Keratinocyte (primary cell): ENCODE data around the gene RNF125. TPM values are rescaled to one million over a fixed set of nuclear protein-coding genes. Genes with fewer than 3 reads are reported as not detected.

Source experiments
- DNase-seq: peaks from one replicate; pipeline ENCODE4 v3.0.0-alpha.2; 2011; ENCODE audit warnings: low read depth, missing footprints, low spot score
- FAIRE-seq: peaks from 2 replicates; lab custom pipeline; 2011; peaks lifted over from hg19 to GRCh38; lab: Jason Lieb, UNC
- H2AFZ ChIP-seq: 2 replicates; pipeline ENCODE4 v1.6.0; 2012; ENCODE audit warnings: low read length, control low read depth, inconsistent platforms; ENCODE audit not compliant: control insufficient read depth
- H3K27ac ChIP-seq: 2 replicates; pipeline ENCODE4 v1.5.1; 2011; ENCODE audit warnings: low read length; ENCODE audit not compliant: control insufficient read depth, insufficient read depth
- H3K27me3 ChIP-seq: 3 replicates; pipeline ENCODE4 v1.6.0; 2011; ENCODE audit warnings: low read length; ENCODE audit not compliant: control insufficient read depth, insufficient read depth; ENCODE audit errors: extremely low read depth
- H3K36me3 ChIP-seq, 2 experiments: 2 replicates in 1 of 2; 3 replicates in 1 of 2; pipeline ENCODE4 v1.5.1; 2011; ENCODE audit warnings: low read length in 2 of 2, mild to moderate bottlenecking in 1 of 2; ENCODE audit not compliant: control insufficient read depth in 2 of 2, insufficient read depth in 2 of 2; ENCODE audit errors: extremely low read depth in 1 of 2
- H3K4me1 ChIP-seq: 3 replicates; pipeline ENCODE4 v1.5.1; 2011; ENCODE audit warnings: low read length; ENCODE audit not compliant: control insufficient read depth, insufficient read depth; ENCODE audit errors: extremely low read depth
- H3K4me2 ChIP-seq: 3 replicates; pipeline ENCODE4 v1.6.0; 2011; ENCODE audit warnings: low read depth, low read length; ENCODE audit not compliant: control insufficient read depth, insufficient read depth; ENCODE audit errors: extremely low read depth
- H3K4me3 ChIP-seq, 3 experiments: fragments of 200-600 bp in 1 of 3; sonication (generic) in 1 of 3; 2 replicates in 2 of 3; 3 replicates in 1 of 3; pipeline ENCODE4 v1.5.1; 2011 to 2016; ENCODE audit warnings: low read length in 3 of 3, mild to moderate bottlenecking in 3 of 3, control low read depth in 2 of 3, inconsistent platforms in 1 of 3, low read depth in 1 of 3, mixed read lengths in 1 of 3, mixed run types in 1 of 3, moderate library complexity in 1 of 3; ENCODE audit not compliant: control insufficient read depth in 2 of 3, insufficient read depth in 2 of 3; ENCODE audit errors: extremely low read depth in 1 of 3
- H3K79me2 ChIP-seq: 2 replicates; pipeline ENCODE4 v1.6.0; 2012; ENCODE audit warnings: low read length; ENCODE audit not compliant: control insufficient read depth, insufficient read depth
- H3K9ac ChIP-seq: 3 replicates; pipeline ENCODE4 v1.6.0; 2011; ENCODE audit warnings: low read length; ENCODE audit not compliant: control insufficient read depth, insufficient read depth; ENCODE audit errors: extremely low read depth
- H3K9me1 ChIP-seq: 3 replicates; pipeline ENCODE4 v1.6.0; 2011; ENCODE audit warnings: low read length; ENCODE audit not compliant: control insufficient read depth, insufficient read depth; ENCODE audit errors: extremely low read depth
- H3K9me3 ChIP-seq: 2 replicates; pipeline ENCODE4 v1.5.1; 2012; ENCODE audit warnings: low read depth, low read length; ENCODE audit not compliant: control insufficient read depth
- H4K20me1 ChIP-seq: 3 replicates; pipeline ENCODE4 v1.6.0; 2011; ENCODE audit warnings: low read length; ENCODE audit not compliant: control insufficient read depth, insufficient read depth; ENCODE audit errors: extremely low read depth
- EZH2 ChIP-seq: IDR thresholded peaks from one replicate; pipeline ENCODE4 v1.6.1; 2012; ENCODE audit warnings: inconsistent platforms, mild to moderate bottlenecking, low read length, moderate library complexity
- dilution Hi-C: fragments of 300-500 bp; cut with MboI; formaldehyde crosslinking; loops from one replicate; pipeline ENCODE4 v1.7.0; 2020; ENCODE audit warnings: low sequenced_read_pairs; ENCODE audit not compliant: extremely low pct_ligation_motif_present
- polyA plus RNA-seq, 5 experiments: library from polyadenylated mRNA; depleted of rRNA in 3 of 5; stranded (reverse) in 3 of 5; stranded (forward) in 1 of 5; unstranded in 1 of 5; fragments of >200 nt; gene quantifications; 1 replicate in 1 of 5; 2 replicates in 3 of 5; 3 replicates in 1 of 5; pipeline versions ENCODE4 v1.2.1 to v1.2.3, GENCODE V29; 2011 to 2012; ENCODE audit warnings: missing spikeins in 2 of 5, low read depth in 1 of 5, low replicate concordance in 1 of 5
- TF ChIP-seq, protein P1 (sequence below), 3 experiments: IDR thresholded peaks in 1 of 3; conservative IDR thresholded peaks in 1 of 3; optimal IDR thresholded peaks in 1 of 3; 2 replicates in 2 of 3; 3 replicates in 1 of 3; pipeline versions ENCODE3 to v1.5.1; 2011; ENCODE audit warnings: low read length in 3 of 3, mild to moderate bottlenecking in 3 of 3, moderate library complexity in 2 of 3, control low read depth in 1 of 3, inconsistent platforms in 1 of 3; ENCODE audit not compliant: insufficient read depth in 2 of 3; ENCODE audit errors: extremely low read depth in 1 of 3

RNF125 gene
- polyA plus RNA-seq, 1 donor (not counting 4 experiments of a cell fraction or from before 2014, with no cell fraction given) = 4.5 TPM

DNA sequence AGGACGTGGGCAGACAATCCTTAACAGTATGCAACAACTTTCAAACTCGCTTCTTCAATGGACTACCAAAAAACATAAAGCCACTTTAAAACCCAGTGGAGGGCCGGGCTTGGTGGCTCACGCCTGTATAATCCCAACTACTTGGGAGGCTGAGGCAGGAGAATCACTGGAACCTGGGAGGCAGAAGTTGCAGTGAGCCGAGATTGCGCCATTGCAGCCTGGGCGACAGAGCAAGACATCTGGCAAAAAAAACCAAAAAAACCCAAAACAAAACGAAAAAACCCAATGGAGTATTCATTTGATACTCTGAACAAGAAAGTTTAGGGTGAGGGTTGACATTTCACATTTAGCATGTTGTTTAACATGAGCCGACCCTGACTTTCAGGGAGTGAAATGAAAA lies 14.0 kb downstream of the RNF125 start:
- DNase-seq = no peak
- no peaks in the 10 kb centered on the region for H3K36me3 ChIP-seq
- H3K4me2 ChIP-seq = no peak overlapping the region
- H3K27me3 ChIP-seq = no peaks in the 10 kb centered on the region
- H3K9me3 ChIP-seq = no peaks in the 10 kb centered on the region
- no peaks in the 10 kb centered on the region for H3K79me2 ChIP-seq
- H3K4me3 ChIP-seq = no peak overlapping the region
- no peaks in the 10 kb centered on the region for H3K4me1 ChIP-seq
- no peak for FAIRE-seq
- dilution Hi-C loops = no loop called here
- no peaks in the 10 kb centered on the region for H3K9me1 ChIP-seq
- TF ChIP-seq, protein P1, sequence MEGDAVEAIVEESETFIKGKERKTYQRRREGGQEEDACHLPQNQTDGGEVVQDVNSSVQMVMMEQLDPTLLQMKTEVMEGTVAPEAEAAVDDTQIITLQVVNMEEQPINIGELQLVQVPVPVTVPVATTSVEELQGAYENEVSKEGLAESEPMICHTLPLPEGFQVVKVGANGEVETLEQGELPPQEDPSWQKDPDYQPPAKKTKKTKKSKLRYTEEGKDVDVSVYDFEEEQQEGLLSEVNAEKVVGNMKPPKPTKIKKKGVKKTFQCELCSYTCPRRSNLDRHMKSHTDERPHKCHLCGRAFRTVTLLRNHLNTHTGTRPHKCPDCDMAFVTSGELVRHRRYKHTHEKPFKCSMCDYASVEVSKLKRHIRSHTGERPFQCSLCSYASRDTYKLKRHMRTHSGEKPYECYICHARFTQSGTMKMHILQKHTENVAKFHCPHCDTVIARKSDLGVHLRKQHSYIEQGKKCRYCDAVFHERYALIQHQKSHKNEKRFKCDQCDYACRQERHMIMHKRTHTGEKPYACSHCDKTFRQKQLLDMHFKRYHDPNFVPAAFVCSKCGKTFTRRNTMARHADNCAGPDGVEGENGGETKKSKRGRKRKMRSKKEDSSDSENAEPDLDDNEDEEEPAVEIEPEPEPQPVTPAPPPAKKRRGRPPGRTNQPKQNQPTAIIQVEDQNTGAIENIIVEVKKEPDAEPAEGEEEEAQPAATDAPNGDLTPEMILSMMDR (optimal IDR thresholded peaks at IDR 0.05 in 1 of 3, IDR thresholded peaks at IDR 0.05 in 1 of 3, conservative IDR thresholded peaks at IDR 0.05 in 1 of 3; ENCODE audit: extremely low read depth in 1 of 3, insufficient read depth in 2 of 3, low read length in 3 of 3) = no peak
- TF ChIP-seq EZH2 = no peak
- H2AFZ ChIP-seq = no peak overlapping the region
- H3K27ac ChIP-seq = no peak overlapping the region
- no peaks in the 10 kb centered on the region for H4K20me1 ChIP-seq
- H3K9ac ChIP-seq = no peak overlapping the region

DNA sequence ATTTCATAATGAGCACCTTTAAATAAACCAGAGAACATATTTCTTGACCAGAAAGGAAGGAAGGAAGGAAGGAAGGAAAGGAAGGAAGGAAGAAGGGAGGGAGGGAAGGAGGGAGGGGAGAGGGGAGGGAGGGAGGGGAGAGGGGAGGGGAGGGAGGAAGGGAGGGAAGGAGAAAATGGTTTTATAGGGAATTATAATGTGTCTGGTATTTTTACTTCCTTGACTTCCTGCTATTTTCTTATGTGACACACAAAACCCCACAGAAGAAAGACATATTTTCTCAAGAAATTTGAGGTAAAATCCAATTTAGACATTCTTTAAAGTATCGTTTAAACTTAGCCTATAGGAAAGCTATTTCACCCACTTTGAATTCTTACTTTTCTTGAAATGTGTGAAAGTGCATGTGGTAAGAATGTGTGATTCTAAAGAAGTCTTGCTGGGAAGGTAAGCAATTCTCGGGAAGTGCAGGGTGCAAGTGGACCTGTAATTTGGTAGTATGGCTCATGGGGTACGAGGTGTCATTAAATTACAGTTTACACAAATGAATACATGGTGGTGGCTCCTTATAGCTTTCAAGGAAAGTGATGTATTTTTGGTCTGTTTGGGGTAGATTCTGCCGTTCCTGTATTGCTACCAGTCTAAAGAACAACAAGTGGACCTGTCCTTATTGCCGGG lies 18.0 kb downstream of the RNF125 start:
- dilution Hi-C loops = no loop called here
- no peak overlapping the region for H3K27ac ChIP-seq
- no peaks in the 10 kb centered on the region for H3K4me1 ChIP-seq
- H2AFZ ChIP-seq = no peak overlapping the region
- H3K9me3 ChIP-seq = no peaks in the 10 kb centered on the region
- no peaks in the 10 kb centered on the region for H3K79me2 ChIP-seq
- H3K36me3 ChIP-seq = no peaks in the 10 kb centered on the region
- H3K4me2 ChIP-seq = no peak overlapping the region
- H3K9me1 ChIP-seq = no peaks in the 10 kb centered on the region
- DNase-seq = no peak
- H3K4me3 ChIP-seq = no peak overlapping the region
- no peaks in the 10 kb centered on the region for H4K20me1 ChIP-seq
- TF ChIP-seq, protein P1 (optimal IDR thresholded peaks at IDR 0.05 in 1 of 3, IDR thresholded peaks at IDR 0.05 in 1 of 3, conservative IDR thresholded peaks at IDR 0.05 in 1 of 3; ENCODE audit: extremely low read depth in 1 of 3, insufficient read depth in 2 of 3, low read length in 3 of 3) = no peak
- TF ChIP-seq EZH2 = no peak
- no peak for FAIRE-seq
- H3K27me3 ChIP-seq = no peaks in the 10 kb centered on the region
- H3K9ac ChIP-seq = no peak overlapping the region
